GM19324 (cell line): ENCODE results near the gene WFIKKN1.

ENCODE experiments used
- ATAC-seq: cut with Tn5 transposase; IDR thresholded peaks from one replicate; pipeline ENCODE4 v1.9.1; 2021; ENCODE audit warnings: mild to moderate bottlenecking, moderate library complexity; ENCODE audit not compliant: unreplicated experiment, low FRiP score

The WFIKKN1 gene

DNA sequence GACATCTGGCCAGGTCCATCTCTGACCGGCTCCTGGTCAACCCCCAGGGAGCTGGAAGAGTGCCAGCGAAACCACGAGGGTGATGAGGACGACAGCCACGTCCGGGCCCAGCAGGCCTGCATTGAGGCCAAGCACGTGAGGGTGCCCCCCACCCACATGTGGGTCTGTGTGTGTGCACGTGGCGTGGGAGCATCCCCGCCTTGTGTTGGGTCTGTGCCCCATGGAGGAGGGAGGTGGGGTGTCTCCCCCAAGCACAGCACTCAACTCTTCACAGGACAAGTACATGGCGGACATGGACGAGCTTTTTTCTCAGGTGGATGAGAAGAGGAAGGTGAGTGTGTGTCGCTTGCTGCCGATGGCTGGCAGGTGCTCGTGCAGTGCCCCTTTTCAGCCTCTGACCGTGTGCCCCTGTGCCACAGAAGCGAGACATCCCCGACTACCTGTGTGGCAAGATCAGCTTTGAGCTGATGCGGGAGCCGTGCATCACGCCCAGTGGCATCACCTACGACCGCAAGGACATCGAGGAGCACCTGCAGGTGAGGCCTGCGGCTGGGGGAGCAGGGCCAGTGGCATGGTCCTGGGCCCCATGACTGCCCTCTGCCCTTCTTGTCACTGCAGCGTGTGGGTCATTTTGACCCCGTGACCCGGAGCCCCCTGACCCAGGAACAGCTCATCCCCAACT lies 51.1 kb downstream of the WFIKKN1 start:
- no peak for ATAC-seq

DNA sequence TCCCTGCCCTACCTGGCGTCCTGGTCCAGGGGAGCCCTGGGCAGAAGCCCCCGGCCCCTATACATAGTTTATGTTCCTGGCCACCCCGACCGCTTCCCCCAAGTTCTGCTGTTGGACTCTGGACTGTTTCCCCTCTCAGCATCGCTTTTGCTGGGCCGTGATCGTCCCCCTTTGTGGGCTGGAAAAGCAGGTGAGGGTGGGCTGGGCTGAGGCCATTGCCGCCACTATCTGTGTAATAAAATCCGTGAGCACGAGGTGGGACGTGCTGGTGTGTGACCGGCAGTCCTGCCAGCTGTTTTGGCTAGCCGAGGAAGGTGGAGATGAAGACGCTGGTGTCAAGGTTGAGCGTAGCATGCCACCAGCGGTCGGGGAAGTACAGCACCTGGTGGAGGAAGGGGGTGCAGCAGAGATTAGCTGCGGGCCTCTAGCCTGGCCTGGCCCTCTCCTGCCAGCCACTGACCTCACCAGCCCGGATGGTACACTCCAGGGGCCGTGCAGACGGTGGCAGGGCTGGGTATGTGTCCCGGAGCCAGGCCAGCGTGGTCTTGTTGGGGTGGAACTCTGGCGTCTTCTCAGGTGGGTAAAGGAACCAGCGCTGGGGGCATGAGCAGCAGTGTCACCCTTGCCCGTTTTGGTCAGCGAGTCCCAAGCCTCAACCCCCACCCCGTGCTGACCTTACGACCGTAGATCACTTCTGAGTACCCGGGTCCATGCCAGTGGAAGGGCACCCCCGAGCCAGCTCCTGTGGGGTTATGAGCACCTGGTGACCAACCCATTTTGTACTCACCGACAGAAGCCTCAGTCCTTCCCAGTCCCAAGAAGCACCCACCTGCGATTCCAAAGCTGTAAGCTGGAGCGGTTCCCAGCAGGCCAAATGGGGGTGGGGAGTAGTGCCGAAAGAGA lies 52.0 kb downstream of the WFIKKN1 start:
- ATAC-seq, result no peak

DNA sequence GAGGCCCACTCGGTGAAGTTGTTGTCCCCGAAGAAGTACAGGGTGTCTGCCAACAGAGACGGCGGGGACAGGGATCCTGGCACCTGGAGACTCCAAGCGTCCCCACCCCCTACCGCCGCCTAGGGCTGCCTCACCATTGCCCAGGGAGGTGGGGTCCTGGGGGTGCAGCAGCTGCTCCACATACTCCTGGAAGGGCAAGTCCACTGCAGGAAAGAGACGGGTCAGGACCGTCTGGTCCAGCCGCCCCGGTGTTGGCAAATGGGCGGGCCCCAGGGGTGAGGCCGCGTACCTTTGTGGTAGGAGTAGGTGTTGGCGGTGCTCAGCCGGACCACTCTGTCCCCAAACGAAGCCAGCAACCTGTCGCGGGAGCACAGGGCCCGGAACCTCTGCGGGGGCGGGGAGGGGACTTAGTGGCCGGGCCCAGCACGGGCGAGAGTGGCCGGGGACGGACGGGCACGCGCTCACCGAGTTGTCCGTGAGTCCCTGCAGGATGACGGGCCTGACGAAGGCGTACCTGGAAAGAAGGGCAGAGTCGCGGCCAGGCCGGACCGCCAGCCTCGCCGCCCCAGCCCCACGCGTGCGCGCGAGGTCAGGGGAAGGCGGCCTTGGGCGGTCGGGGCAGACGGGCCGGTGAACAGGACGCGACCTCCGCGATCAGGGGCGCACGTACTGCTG lies 52.7 kb downstream of the WFIKKN1 start:
- ATAC-seq, result no peak
